Right hindlimb (tissue), 1 donor: Measurements from ENCODE around the gene CORO1A.
"Not testable (repeated sequence)": the region's sequence is repeated elsewhere in the genome, so short reads cannot be mapped to it uniquely, and the experiment has no call there.

ENCODE experiments used
- DNase-seq: peaks from one replicate; pipeline ENCODE4 v3.0.0-alpha.2; 2018

Gene CORO1A

DNA sequence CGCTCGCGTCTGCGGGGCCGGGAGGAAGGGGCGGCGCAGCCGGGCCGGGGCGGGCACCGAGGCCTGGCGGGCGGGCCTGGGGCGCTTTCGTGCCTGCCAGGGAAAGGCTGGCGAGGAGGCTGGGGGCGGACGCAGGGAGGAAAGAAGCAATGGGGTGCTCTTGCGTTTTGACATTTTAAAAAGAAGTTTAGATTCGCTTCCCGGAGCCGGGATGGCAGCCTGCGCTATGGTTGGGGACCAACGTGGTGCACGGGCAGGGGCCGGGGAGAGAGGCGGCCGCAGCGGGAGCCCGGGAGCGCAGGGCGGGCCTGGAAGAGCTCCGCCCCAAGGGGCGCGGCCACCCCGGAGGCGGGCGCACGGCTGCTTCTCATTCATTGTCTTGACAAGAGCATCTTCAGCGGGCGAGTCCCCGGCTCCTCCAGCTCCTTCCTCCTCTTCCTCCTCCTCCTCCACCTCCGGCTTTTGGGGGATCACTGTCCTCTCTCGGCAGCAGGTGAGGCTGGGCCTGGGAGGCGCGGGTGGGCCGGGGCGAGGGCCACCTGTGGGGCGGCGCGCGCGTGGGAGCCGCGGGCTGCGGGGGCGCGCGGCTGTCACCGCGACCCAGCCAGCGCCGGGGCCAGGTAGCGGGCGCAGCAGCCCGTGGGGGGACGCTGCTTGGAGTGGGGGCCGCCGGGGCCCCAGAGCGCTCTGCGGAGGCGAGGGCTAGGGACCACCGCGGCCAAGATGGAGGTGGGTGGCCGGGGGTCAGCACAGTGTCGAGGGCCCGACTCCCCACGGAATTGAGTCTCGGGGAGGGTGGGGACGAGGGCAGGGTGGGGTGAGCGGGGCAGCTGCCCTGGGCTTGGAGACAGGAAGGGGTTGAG lies at the start of gene CORO1A:
TSS of gene CORO1A (plus strand) at position 370 of the 863 bp plus-strand sequence. CDS start 1,608 bp downstream, outside the sequence.
- peak; percentile 88 for DNase-seq

DNA sequence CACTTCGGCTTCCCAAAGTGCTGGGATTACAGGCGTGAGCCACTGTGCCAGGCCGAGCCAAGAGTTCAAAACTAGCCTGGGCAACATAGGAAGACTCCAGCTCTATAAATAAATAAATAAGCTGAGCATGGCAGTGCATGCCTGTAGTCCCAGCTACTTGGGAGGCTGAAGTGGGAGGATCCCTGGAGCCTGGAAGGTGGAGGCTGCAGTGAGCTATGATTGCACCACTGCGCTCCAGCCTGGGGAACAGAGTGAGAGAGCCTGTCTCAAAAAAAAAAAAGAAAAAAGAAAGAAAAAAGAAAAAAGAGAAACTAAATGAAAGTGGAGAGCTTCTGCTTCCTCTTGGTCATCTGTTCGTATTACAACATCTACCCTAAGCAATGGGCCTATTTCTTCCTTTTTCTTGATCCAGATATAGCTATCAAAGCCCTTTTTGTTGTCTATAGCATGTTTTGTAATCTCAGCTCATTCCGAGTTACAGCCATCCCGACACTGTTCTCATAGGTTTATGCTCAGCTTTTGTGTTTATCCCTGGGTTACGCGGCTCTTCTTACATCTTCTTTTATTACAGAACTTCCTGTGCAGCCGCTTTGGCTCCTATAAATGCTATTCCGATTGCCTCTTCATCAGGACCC lies 46.3 kb upstream of the CORO1A start:
- DNase-seq, result no peak

DNA sequence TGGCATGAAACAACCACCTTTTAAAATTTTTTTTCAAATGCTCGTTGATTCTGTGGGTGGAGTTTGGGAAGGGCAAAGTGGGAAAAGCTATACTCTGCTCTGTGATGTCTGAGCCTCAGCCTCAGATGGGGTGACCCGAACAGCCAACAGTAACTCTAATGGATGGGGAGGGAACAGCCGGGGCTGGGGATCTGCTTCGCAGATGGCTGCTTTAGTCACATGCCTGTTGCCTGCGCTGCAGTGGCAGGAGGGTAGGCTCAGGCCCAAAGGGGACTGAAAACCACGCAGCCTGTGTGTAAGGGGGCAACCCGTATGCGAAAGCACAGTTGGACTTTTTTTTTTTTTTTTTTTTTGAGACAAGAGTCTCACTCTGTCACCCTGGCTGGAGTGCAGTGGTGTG lies 45.5 kb upstream of the CORO1A start:
- no peak for DNase-seq

DNA sequence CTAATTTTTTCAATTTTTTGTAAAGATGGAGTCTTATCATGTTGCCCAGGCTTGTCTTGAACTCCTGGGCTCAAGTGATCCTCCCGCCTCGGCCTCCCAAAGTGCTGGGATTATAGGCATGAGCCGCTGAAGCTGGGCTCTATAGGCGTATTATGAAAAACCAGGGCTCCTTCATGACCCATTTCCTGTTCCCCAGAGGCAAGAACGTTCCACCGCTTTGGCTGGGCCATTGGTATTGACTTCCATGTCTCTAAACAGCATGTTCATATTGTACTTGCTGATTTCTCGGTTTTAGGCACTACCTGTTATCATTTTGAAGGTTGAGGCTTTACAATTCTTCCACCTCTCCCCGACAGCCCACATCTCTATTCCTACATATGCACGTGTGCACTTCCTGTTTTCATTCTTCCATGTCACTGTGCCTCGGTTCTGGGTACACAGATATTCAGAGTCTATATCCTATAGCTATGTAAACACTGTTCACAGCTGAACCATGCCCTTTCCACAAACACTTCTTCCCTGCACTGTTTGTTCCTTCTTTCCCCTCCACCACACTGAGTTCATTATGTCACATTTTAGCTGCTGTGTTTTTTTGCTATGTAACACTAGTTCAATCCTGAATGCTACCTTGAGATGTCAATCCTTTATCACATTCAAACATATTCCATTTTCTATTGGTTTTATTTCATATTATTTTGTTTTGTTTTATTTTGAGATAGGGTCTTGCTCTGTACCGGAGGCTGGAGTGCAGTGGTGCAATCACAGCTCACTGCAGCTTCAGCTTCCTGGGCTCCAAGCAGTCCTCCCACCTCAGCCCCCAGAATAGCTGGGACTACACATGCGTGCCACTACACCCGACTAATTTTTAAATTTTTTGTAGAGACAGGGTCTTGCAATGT lies 43.6 kb upstream of the CORO1A start:
- DNase-seq, result no peak

DNA sequence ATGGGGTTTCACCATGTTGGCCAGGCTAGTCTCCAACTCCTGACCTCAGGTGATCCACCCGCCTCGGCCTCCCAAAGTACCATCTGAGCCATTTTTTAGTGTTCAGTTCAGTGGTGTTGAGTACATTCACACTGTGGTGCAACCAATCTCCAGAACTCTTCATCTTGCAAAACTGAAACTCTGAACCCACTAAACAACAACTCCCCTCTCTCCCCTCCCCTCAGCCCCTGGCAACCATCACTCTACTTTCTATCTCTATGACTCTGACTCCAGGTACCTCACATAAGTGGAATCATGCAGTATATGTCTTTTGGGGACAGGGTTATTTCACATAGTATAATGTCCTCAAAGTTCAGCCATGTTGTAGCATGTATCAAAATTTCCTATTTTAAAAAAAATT lies 41.7 kb upstream of the CORO1A start:
- DNase-seq, result no peak

DNA sequence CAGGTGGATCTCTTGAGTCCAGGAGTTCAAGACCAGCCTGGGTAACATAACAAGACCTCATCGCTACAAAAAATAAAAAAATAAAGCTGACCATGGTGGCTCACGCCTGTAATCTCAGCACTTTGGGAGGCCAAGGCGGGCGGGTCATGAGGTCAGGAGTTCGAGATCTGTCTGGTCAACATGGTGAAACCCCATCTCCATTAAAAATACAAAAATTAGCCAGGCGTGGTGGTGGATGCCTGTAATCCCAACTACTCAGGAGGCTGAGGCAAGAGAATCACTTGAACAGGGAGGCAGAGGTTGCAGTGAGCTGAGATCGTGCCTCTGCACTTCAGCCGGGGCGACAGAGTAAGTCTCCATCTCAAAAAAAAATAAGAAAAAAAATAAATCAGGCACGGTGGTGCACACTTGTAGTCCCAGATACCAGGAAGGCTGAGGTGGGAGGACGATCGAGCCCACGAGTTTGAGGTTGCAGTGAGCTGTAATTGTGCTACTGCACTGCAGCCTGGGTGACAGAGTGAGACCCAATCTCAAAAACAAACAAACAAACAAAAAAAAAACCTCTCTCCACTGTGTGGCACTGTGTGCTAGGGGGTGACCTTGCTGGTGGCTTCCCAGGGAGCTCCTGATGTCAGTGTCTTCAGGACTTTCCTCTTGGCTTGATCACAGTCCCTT lies 40.6 kb upstream of the CORO1A start:
- DNase-seq, result no peak

DNA sequence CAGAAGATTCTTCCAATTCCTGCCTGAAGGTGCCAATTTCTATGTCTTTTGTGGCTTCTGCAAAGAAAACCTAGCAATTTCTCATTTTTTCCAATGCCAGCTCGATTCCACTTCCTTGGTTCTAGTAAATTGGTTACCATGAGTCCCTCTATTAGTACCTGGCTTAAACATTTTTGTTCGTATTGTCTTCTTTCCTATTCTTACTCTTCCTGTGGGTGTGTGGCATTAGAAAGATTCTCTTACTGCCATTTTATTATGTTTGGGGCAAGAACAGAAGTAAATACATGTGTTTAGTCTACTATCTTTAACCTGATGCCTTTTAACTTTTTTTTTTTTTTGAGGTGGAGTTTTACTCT lies 40.1 kb upstream of the CORO1A start:
- DNase-seq, result no peak

DNA sequence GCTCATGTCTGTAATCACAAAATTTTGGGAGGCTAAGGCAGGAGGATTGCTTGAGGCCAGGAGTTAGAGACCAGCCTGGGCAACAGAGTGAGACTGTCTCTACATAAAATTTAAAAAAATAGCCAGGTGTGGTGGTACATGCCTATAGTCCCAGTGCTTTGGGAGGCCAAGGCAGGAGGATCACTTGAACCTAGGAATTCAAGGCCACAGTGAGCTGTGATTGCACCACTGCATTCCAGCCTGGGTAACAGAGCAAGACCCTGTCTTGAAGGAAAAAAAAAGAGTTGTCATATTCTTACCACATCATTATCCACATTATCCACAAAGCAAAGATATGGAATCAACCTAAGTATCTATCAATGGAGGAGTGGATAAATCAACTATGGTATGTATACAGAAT lies 39.4 kb upstream of the CORO1A start:
- DNase-seq, result no peak

DNA sequence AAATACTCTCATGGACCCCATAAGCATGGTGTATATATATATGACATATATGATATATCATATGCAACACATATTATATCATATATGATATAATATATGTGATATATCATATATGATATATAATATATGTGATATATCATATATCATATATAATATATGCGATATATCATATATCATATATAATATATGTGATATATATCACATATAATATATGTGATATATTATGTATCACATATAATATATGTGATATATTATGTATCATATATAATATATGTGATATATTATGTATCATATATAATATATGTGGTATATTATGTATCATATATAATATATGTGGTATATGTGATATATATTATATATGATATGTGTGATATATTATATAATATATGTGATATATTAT lies 38.5 kb upstream of the CORO1A start:
- no peak for DNase-seq

DNA sequence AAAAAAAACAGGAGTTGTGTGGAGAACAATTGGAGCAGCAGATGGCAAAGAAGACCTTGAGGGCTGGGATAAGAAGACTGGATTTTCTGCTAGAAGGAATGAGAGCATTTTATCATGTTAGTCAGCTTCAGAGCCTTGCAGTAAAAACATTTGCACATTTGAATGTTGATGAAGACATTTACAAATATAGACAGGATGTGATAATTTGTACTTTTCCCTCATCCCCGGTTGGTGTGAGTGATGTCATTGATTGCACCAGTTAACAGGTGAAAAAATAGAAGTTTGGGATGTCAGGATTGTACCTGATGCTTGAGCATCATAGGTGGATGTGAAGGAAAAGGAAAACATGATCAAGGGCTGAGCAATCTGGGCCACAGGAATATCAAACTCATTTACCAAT lies 37.7 kb upstream of the CORO1A start:
- no peak for DNase-seq

DNA sequence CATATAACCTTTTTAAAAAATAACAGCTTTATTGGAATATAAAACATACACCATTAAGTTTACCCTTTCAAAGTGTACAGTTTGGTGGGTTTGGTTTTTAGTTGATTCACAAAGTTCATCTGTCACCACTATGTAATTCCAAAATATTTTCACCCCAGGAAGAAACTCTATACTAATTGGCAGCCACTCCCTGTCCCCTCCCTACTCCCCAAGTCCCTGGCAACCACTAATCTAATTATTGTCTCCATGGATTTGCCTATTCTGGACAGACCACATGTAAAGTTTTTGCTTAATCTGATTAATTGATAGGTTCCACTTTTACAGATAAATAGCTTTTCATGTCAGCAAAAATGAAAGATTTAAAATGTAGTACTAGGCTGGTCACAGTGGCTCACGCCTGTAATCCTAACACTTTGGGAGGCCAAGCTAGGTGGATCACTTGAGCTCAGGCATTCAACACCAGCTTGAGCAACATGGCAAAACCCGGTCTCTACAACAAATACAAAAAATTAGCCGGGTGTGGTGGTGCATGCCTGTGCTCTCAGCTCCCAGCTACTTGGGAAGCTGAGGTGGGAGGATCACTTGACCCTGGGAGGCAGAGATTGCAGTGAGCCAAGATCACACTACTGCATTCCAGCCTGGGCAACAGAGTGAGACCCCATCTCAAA lies 35.4 kb upstream of the CORO1A start:
- no peak for DNase-seq

DNA sequence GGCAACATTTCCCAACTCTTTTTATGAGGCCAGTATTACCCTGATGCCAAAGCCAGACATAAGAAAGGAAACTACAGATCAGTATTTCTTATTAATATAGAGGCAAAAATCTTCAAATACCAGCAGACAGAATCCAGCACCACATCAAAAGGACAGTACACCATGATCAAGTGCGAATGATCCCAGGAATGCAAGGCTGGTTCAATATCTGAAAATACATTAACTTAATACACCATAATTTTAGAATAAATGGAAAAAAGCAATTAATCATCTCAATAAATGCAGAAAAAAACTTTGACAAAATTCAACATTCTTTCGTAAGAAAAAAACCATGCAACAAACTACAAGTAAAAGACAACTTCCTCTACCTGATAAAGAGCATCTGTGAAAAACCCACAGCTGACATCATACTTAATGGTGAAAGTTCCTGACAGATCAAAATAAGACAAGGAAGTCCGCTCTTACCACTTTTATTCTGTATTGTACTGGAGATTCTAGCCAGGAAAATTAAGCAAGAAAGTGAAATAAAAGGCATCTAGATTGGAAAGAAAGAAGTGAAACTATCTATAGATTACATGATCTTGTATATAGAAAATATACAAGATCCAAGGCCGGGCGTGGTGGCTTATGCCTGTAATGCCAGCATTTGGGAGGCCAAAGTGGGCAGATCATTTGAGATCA lies 34.0 kb upstream of the CORO1A start:
- DNase-seq, result no peak

DNA sequence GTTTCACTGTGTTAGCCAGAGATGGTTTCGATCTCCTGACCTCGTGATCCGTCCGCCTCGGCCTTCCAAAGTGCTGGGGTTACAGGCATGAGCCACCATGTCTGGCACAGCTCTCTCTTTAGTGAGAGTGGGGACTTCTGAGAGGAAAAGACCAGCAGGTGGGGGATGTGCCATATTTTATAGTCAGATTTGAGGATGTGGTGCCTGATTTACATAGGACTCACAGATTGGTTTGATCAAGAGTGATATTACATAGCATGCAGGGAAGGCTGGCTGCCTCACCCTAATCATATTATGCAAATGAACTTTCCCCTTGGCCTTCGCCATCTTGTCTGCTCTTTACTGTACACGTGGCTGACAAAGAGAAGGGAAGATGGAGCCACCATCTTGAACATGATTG lies 32.3 kb upstream of the CORO1A start:
- DNase-seq, result no peak

DNA sequence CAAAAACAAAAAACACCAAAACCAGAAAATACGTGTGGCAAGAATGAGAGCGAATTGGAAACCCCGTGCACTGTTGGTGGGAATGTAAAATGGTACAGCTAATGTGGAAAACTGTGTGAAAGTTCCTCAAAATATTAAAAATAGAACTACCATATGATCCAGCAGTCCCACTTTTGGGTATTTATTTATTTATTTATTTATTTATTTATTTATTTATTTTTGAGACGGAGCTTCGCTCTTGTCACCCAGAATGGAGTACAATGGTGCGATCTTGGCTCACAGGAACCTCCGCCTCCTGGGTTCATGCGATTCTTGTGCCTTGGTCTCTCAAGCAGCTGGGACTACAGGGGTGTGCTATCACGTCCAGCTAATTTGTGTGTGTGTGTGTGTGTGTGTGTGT lies 30.9 kb upstream of the CORO1A start:
- no peak for DNase-seq

DNA sequence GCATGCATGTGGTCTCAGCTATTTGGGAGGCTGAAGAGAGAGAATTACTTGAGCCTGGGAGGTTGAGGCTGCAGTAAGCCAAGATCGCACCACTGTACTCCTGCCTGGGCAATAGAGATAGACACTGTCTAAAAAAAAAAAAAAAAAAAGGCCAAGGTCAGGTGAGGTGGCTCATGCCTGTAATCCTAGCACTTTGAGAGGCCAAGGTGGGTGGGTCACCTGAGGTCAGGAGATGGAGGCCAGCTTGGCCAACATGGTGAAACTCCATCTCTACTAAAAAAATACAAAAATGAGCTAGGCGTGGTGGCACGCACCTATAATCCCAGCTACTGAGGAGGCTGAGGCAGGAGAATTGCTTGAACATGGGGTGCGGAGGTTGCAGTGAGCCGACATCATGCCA lies 28.2 kb upstream of the CORO1A start:
- no peak for DNase-seq

DNA sequence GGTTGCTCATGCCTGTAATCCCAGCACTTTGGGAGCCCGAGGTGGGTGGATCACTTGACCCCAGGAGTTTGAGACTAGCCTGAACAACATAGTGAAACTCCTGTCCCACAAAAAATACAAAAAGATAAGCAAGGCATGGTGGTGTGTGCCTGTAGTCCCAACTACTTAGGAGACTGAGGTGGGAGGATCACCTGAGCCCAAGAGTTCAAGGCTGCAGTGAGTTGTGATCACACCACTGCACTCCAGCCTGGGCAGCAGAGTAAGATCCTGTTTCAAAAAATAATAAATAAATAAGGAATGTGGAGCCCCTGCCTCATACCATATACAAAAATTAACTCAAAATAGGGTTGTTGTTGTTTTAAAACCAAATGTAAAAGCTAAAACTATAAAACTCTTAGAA lies 26.2 kb upstream of the CORO1A start:
- DNase-seq, result no peak

DNA sequence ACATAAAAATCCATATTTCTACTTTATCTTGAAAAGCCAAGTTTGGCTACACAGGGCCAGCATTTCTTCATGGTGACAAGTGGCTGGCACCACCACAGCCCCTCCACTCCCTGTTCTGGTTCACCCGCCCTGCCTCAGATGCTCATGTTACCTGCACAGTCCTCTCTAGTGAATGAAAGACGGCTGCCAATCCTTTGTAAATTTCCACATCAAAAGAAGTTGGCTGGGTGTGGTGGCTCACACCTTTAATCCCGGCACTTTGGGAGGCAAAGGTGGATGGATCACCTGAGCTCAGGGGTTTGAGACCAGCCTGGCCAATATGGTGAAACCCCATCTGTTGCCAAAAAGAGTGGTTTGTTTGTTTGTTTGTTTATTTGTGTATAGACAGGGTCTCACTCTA lies 19.9 kb upstream of the CORO1A start:
- no peak for DNase-seq

DNA sequence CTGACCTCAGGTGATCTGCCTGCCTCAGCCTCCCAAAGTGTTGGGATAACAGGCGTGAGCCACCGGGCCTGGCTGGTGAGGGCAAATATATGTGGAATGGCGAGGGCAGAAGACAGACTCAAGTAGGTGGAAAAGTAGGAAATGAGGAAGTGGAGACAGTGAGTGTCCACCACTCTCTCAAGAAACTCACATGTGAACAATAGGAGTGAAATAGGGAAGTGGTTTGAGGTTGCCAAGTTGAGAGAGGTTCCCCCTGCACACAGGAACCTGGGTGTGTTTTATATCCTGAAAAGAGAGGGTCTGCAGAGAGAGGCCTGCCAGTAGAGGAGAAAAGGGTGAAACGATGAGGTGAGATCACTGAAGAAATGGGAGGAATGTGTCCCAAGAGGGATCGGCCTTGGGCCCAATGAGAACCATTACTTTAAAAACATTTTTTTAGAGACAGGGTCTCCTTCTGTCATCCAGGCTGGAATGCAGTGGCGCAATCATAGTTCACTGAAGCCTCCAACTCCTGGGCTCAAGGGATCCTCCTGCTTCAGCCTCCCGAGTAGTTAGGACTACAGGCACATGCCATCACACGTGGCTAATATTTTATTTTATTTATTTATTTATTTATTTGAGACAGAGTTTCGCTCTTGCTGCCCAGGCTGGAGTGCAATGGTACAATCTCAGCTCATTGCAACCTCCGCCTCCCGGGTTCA lies 17.1 kb upstream of the CORO1A start:
- DNase-seq, result no peak

DNA sequence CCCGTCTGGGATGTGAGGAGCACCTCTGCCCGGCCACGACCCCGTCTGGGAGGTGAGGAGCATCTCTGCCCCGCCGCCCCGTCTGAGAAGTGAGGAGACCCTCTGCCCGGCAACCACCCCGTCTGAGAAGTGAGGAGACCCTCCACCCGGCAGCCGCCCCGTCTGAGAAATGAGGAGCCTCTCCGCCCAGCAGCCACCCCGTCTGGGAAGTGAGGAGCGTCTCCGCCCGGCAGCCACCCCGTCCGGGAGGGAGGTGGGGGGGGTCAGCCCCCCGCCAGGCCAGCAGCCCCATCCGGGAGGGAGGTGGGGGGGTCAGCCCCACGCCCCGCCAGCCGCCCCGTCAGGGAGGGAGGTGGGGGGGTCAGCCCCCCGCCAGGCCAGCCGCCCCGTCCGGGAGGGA lies 14.7 kb upstream of the CORO1A start:
- not testable (repeated sequence) for DNase-seq

DNA sequence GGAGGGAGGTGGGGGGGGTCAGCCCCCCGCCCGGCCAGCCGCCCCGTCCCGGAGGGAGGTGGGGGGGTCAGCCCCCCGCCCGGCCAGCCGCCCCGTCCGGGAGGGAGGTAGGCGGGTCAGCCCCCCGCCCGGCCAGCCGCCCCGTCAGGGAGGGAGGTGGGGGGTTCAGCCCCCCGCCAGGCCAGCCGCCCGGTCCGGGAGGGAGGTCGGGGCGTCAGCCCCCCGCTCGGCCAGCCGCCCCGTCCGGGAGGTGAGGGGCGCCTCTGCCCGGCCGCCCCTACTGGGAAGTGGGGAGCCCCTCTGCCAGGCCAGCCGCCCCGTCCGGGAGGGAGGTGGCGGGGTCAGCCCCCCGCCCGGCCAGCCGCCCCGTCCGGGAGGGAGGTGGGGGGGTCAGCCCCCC lies 14.0 kb upstream of the CORO1A start:
- not testable (repeated sequence) for DNase-seq

DNA sequence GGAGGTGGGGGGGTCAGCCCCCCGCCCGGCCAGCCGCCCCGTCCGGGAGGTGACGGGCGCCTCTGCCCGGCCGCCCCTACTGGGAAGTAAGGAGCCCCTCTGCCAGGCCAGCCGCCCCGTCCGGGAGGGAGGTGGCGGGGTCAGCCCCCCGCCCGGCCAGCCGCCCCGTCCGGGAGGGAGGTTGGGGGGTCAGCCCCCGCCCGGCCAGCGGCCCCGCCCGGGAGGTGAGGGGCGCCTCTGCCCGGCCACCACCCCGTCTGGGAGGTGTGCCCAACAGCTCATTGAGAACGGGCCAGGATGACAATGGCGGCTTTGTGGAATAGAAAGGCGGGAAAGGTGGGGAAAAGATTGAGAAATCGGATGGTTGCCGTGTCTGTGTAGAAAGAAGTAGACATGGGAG lies 13.3 kb upstream of the CORO1A start:
- DNase-seq, result not testable (repeated sequence)
